GM21390 (cell line): ENCODE data around the gene GNL2.
"Not testable (repeated sequence)": the region's sequence is repeated elsewhere in the genome, so short reads cannot be mapped to it uniquely, and the experiment has no call there.

Source experiments
- ATAC-seq: cut with Tn5 transposase; IDR thresholded peaks from one replicate; pipeline ENCODE4 v1.9.1; 2021; ENCODE audit not compliant: unreplicated experiment

The GNL2 gene

DNA sequence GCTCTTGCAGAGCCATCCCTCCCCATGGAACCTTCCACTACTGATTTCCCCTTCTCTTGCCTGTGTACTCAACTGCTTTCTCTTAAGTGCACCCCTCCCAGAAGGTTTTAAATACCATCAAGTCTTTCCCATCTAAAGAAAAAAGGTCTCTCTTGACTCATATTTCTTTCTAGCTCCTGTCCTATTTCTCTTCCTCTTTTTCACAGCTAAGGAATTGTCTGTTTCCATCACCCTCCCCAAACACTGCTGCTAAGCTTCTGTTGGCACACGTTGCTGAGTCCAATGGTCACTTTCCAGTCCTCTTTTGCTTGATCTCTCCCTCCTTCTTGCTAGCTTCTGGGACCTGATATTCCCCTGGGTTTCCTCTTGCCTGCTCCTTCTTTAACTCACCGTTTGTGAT is 13.3 kb upstream of the GNL2 start:
- no peak for ATAC-seq

DNA sequence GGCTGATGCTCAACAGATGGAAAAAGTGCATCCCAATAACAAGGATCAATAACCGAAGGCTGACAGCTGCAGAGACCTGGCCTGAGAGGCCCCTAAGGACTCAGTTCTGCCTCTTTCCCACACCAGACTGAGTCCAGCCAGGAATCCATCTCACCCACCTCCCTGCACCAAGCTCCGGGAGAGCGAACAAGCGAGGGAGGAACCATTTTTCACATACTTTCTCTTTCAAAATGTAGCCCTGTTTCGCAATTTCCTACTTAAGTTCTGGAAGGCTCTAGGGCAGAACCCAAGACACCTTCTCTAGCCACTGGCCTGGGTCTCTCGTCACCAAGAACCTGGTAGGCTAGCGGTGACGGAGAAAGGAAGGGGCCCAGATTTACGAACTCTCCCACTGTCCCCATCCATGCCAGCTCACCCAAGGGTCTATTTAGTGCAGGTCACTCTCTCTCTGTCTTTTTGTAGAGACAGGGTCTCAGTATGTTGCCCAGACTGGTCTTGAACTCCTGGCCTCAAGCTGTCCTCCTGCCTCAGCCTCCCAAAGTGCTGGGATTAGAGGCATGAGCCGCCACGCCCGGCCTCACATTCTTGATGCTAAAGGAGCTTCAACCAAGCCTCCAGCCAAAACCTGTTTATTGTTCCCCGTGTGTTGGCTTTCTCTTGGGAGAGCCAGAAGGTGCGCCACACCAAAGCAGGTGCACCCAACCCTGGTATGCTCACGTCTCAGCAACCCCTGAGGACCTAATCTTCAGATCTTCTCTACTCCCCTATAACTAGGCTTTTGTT is 10.9 kb upstream of the GNL2 start:
- ATAC-seq = no peak

DNA sequence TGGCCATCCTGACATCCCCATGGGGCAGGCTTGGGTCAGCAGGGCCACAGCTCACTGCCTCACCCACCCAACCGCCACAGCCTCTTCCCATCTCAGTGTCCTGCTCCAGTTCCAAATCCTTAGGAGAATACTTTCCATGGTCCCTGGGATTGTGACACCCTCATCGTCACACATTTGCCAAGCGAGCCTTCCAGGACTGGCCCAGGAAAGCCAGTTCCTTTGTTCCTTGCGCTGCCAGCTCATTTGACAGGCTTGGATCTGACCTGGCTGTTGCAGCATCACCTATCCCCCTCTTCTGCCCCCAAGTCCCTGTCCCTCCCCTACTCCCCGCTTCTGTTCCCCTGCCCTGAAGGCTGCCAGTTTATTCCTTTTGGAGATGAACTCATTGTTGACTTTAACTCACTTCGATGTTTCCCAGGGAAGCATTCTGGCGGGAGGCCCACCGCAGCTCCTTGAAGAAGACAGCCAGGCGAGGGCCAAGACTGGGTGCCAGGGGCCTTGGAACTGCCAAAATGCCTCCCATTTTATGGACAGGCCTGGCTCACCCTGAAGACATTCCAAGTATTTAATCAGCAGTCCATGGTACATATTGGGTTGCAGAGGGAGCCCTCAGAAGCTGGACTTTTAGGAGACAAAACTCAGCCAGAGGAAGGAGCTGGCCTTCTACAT is 10.2 kb upstream of the GNL2 start:
- ATAC-seq = no peak

DNA sequence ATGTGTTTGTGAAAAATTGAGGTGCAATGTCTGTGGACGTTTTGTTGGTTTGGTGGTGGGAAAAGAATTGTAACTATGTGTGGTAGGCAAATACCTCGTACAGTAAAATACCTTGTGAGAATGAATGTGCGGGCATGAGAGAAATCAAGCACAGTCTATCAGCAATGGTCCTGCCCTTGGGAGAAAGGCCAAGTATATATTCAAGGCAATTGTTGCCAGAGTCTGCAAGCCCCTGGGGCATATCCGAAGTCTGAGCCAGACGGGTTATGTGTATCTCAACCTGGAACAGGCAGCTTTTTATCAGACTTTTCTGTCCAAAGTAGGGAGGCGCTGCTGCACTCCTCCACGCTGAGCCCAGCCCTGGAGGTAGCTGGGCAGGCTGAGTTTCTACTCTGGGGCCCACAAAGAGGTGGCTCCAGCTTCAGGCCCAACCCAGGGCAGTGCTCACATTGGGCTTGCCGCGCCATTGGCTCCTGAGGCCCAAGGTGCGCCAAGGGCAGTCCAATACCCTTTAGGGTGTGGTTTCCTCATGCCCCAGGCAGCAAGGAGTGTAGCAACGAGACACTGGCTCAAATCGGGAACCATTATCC is 9.4 kb upstream of the GNL2 start:
- no peak for ATAC-seq

DNA sequence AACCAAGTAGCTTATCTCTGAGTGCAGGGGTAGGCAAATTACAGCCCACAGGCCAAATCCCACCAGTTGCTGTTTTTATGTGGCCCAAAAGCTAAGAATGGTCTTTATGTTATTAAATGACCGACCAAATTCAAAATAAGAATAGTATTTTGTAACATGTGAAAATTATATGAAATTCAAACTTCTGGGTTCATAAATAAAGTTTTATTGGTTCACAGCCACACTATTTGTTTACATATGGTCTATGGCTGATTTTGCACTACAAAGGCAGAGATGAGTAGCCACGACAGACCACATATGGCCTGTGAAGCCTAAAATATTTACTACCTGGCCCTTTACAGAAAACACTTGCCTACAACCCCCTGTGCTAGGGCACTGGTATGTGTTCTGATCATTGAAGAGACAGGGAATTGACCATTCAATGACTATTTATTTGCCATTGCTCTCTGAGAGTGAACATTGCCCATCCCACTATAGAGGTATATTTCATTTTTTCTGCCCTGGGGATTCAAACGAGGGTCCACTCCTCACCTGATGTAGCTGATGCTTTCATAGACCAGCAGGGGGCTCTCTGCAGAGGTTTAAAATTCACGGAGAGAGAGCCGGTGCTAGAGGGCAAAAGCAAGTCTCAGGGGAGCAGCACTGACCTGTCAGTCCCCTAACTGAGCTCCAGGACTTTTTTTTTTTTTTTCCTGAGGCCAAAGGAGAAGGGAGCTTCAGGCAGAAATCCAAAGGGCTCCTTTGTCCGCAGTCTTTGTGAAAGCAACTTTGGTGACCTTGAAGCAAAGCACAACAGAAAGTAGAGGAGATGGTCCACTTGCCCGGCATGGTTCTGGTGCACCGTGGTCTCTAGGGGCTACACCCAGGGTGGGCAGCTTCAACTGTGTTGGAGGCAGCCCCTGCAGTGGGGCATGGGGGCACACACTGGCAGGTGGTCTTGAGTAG is 7.3 kb upstream of the GNL2 start:
- ATAC-seq = no peak

DNA sequence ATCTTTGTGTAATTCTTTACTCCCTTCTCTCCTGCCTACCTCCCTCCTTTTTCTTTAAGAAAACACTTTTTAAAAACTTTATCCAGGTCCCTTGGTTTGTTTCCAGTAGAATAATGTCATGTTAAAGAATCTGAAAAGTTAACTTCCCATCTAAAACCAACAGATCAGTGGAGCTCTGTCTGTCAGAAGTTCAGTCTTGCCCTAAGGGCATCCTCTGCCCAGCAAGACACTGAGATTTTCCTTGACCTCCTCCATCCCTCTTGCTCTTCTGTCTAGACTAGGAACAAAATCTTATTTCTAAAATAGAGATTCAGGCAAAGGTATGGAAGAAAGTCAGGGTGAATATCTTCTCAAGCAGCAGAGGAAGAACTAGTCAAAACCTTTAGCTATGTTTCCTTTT is 5.7 kb upstream of the GNL2 start:
- no peak for ATAC-seq

DNA sequence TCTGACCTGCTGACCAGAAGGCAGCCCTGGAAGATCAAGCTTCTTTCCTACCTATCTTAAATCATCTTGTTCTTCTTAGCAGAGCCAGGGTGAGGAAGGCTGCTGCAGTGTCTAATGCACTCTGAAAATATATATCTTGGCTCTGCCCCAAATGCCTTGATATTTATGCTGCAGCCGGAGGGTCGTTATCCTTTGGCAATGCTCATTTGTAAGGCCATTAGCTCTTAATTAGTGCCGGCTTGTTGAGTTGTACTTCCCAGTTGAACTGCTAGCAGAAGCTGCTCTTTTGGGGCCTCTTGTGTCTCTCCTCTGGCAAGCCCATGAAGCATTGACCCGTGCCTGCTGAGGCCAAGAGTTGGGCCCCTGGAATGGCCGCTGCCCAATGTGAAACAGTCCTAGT is 4.2 kb upstream of the GNL2 start:
- no peak for ATAC-seq

DNA sequence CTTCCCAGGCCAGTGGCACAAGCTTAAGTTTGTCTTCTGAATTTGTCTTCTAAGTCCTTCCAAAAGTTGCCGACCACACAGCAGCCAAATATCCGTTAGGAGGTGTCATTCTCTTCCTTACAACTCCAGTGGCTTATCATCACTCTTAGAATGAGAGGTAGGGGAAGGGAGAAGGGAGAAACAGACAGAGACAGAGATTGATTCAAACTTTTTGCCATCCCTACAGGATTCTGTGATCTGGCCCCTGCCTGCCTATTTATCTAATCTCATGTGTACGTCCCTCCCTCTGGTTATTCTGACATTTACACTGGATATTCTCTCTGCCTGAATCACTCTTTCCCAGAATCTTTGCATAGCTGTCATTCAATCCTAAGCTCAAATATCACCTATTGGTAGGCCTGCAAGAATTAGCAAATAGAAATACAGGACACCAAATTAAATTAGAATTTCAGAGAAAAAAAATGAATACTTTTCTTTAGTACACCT is 488 bp upstream of the GNL2 start:
- ATAC-seq = no peak

DNA sequence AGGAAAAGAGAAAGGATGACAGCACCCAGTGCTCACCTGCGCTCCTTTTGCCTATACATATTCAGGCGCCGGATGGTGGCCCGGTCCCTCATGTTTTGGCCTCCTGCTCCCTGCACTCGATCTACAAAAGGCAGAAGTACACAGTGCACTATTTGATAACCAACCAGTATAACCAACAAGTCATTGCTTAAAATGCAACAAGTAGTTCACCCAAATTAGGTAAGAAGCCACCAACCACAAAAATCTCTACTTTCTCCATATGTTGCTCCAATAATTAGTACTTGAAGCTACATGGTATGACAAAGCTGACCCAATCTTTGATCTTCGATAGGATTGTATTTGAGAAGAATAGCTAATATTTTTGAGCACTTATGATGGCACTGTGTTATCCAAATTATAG is 2.0 kb downstream of the GNL2 start:
- no peak for ATAC-seq

DNA sequence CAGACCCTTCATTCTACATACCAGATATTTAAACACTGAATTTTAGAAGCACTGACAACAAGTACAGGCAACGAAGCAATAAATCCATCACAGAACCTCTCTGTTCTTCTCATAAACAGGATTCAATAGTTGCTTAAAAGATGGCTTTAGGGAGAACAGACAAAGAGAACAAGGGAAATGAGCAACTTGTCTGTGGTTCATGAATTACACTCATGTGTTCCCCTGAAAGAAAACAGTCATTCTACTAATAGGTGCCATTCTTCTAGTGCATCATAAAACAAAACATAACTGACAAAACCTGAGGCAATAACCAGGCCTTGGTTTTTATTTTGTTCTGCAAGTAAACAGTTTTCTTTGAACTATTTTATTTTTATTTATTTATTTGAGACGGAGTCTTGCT is 6.8 kb downstream of the GNL2 start:
- no peak for ATAC-seq

DNA sequence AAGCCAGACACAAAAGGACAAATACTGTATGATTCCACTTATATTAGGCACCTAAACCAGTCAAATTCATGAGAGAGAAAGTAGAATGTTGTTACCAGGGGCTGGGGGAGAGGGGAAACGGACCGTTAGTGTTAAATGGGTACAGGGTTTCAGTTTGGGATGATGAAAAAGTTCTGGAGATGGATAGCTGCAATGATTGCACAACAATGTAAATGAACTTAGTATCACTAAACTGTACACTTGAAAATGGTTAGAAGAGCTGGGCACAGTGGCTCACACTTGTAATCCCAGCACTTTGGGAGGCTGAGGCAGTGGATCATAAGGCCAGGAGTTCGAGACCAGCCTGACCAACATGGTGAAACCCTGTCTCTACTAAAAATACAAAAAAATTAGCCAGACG is 11.2 kb downstream of the GNL2 start:
- not testable (repeated sequence) for ATAC-seq

DNA sequence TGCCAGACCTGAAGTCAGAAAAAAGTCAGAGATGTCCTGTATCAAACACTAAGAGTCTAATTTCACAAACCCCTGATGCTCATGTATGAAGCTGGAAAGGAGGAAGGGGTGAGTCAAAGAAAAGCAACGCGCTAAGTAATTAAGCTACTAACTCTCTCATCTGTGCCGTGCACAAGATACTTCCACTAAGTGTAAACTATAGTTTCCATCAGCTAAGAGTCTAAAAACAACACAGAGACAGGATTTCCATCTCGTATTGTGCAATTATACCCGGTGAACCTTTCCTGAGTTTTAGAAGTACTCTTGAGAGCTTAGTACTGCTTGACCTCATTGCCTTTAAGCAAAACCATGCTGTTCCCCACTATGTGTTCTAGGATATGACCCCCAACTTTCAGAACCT is 20.0 kb downstream of the GNL2 start:
- no peak for ATAC-seq

DNA sequence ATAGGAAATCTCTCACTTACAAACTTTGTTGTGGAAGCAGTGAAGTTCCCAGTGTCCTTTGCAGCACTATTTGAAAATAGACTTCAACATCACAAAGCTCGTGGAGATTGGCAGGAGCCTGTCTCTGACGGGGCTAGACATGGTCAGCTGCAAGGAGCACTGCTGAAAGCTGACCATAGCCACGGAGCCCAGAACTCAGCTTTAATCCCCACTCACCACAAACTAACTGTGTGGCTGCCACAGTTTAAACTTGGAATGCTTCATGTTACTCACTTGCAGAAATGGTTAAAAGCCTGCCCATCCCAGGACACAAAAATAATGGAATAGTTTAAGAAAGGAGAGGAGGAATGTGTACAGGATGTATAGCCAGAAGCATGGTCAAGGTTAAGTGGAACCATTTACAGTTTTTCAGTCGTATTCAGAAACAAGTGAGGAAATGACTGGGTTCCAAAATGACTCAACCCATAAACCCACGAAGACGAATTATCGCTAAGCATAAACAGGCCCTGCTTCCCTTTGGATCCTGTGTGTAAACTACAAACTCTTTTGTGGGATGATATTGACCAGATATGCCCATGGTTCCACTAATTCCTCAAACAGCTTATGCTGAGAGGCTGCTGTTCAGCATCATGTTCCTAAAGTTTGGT is 20.8 kb downstream of the GNL2 start:
- no peak for ATAC-seq

DNA sequence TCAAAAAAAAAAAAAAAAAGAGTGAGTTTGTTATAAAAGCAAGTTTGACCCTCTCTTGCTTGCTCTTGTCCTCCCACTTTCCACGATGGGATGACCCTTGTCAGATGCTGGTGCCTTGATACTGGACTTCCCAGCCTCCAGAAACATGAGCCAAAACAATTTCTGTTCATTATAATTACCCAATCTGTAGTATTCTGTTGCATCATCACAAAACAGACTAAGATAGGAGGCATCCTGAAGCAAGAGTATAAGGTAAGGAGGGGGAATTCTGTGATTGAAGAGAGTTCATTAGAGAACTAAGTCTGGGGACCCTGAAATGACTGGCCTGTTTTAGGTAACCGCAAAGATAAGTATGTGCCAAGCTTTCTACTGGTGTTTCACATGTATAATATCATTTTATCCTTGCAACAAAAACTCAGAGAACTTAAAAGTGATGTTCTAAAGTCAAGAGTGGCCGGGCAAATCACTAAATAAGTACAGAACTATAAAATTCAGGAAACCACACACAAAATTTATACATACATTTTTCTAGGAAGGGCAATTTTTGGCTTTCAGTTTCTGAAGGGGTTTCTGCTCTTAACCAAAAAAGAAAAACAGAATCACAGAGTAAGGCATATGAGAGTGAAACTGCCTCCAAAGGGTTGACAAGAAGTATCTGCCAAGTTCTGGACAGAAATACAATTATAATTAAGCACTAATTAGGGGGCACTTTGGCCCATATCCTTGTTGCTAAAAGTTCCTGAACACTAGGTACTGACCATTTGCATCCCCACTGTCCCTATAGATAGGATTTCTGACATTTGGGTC is 25.0 kb downstream of the GNL2 start:
- ATAC-seq = no peak

DNA sequence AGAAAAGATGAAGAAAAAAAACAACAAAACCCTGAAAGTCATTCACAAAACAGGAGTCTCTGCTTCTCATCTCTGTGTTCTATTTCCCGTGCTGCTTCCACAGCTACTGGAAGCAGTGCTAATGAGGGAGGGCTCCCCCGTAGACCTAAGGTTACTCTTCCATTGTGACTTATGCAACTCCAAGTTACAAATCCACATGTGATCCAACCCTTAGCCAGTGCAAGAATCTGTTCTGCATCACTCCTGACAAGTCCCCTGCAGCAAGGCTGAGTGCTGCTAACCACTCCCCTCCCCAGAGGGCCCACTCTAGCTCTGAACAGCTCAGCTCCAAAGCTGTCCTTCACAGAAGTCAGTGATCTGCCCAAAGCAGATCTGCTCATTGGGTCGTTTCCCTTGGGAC is 28.7 kb downstream of the GNL2 start:
- ATAC-seq = no peak

DNA sequence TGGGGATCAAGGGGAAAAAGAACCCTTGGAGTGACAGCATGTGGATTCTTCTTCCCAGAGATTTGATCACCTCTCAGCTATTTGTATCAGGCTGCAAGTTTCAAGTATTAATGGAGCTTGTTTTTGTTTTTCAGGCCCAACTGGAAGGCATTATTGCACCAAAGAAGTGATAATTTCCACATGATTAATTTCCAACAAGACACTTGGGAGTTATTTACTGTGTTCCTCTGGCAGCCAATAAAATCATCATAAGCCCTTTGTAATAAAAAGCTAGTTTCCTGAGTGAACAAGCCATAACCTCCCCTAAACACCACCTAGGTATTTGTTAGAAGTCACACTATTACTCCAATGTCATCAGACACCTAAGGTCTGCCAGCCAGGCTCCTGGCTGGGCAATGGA is 30.8 kb downstream of the GNL2 start:
- no peak for ATAC-seq

DNA sequence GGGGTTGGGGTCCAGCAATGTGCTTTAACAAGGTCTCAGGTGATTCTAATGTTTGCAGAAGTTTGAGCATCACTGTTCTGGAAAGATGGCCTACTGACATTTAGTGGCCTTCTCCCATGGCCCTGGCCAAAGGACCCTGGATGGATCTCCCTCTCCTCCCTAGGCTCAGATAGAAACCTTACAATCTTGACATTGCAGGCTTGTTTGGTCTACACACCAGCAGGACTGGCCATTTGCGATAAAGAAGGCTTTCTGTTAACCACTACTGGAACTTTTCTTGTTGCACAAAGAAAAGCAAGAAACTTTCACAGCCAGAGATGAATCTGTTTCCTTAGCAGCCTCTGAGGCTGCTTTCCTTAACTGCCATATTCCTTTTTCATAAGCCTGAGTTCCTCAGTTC is 32.8 kb downstream of the GNL2 start:
- ATAC-seq = no peak

DNA sequence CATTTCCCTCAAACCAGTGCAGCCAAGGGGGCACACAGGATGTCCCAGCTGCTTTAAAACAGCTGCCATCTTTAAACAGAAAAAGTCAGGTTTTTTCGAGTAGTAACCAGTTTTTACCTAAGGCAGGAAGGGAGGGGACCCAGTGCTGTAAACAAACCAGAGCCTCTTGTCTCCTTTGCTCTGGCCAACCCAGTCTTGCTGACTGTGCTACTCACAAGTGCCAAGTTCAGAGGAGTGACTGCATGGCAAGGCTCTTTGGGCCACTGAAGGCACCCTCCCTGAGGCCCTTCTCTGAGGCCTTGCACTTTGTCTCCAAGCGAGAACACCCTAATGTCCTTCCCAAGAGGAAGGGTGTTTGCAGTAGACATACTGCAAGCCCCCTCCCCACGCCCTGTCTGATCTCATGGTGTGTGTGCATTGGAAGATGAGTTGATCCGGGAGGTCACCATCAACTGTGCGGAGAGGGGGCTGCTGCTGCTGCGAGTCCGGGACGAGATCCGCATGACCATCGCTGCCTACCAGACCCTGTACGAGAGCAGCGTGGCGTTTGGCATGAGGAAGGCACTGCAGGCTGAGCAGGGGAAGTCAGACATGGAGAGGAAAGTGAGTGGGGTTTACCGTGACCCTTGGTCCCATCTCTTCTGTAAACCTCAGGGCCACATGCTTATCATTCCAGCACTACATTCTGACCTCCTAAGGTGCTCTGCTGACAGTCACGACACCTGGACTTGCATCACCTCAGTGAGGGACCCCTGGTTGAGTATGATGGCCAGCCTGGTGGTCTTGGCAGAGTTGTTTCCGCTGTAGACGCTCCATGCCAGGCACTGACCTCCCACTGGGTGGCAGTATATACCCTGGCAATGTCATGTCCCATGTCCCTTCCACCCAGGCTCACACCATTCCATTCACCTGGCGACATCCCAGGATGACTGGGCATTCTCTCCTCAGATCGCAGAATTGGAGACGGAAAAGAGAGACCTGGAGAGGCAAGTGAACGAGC is 34.3 kb downstream of the GNL2 start:
- ATAC-seq = no peak
